ENCODE results near the gene LMBRD1.

GRCh38 chr6:69624944-69625343, 171.9 kb downstream of the LMBRD1 start:
- TF ChIP-seq CTCF (IDR thresholded peaks at IDR 0.05), result no peak
- TF ChIP-seq POLR2A (IDR thresholded peaks at IDR 0.05), result no peak
- no peak for TF ChIP-seq EP300 (IDR thresholded peaks at IDR 0.05; ENCODE audit: low read depth)
- TF ChIP-seq POLR2AphosphoS5 (IDR thresholded peaks at IDR 0.05), result no peak

Measured in transverse colon (tissue), 4 donors.